Colonic mucosa (tissue), 4 donors: Measurements from ENCODE around the gene ATL1. TPM values are rescaled to one million over a fixed set of nuclear protein-coding genes. Genes with fewer than 3 reads are reported as not detected.
A peak's percentile ranks its signal among the peaks of the same experiment; 100 is the strongest.

Experiments
- DNase-seq: peaks from one replicate; pipeline ENCODE4 v3.0.0-alpha.2; 2020
- H3K27ac ChIP-seq: fragments of 200-600 bp; one replicate; pipeline ENCODE4 v1.8.0; 2021
- H3K27me3 ChIP-seq: fragments of 200-600 bp; one replicate; pipeline ENCODE4 v1.8.0; 2021
- H3K36me3 ChIP-seq: fragments of 200-600 bp; one replicate; pipeline ENCODE4 v1.8.0; 2021
- H3K4me1 ChIP-seq: fragments of 200-600 bp; one replicate; pipeline ENCODE4 v1.8.0; 2021; ENCODE audit warnings: mild to moderate bottlenecking
- H3K4me3 ChIP-seq: fragments of 200-600 bp; one replicate; pipeline ENCODE4 v1.8.0; 2021
- H3K9ac ChIP-seq, 2 donors: one replicate each; pipeline ENCODE4 v1.7.0; 2013; ENCODE audit warnings: control low read depth in 2 of 2, low read depth in 2 of 2, low read length in 2 of 2
- H3K9me3 ChIP-seq: fragments of 200-600 bp; one replicate; pipeline ENCODE4 v1.8.0; 2021
- intact Hi-C: fragments of 100-400 bp; cut with DNase I; formaldehyde crosslinking; loops from one replicate; pipeline ENCODE4 v1.14.1; 2022
- total RNA-seq, 2 donors: library from RNA; stranded (reverse); fragmentation: NEBNext Ultra II Directional in 1 of 2; extraction: Animal tissue kit (Norgen Biotek cat#: 25700) in 1 of 2; gene quantifications; one replicate each; pipeline ENCODE4 v1.2.1, GENCODE V29; 2021
- TF ChIP-seq, protein P1 (sequence below): fragments of 200-600 bp; IDR thresholded peaks from one replicate; pipeline ENCODE4 v1.8.0; 2022; ENCODE audit warnings: antibody characterized with exemption, mild to moderate bottlenecking
- donor health status: healthy.
- donor health status: DM: no; HTN: no; CAD: no.
- donor health status: DM: no; HTN: no; CAD: no.

The ATL1 gene
- total RNA-seq, 2 donors from 2014 or later, result 4.3 to 11.9 TPM

GRCh38 chr14:50594577-50595316 is 34.8 kb downstream of the ATL1 start:
- TF ChIP-seq, protein P1, sequence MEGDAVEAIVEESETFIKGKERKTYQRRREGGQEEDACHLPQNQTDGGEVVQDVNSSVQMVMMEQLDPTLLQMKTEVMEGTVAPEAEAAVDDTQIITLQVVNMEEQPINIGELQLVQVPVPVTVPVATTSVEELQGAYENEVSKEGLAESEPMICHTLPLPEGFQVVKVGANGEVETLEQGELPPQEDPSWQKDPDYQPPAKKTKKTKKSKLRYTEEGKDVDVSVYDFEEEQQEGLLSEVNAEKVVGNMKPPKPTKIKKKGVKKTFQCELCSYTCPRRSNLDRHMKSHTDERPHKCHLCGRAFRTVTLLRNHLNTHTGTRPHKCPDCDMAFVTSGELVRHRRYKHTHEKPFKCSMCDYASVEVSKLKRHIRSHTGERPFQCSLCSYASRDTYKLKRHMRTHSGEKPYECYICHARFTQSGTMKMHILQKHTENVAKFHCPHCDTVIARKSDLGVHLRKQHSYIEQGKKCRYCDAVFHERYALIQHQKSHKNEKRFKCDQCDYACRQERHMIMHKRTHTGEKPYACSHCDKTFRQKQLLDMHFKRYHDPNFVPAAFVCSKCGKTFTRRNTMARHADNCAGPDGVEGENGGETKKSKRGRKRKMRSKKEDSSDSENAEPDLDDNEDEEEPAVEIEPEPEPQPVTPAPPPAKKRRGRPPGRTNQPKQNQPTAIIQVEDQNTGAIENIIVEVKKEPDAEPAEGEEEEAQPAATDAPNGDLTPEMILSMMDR, result no peak
- H3K27ac ChIP-seq, result no peak overlapping the region
- H3K27me3 ChIP-seq, result no peaks in the 10 kb centered on the region
- H3K4me3 ChIP-seq, result no peak overlapping the region
- H3K36me3 ChIP-seq, result no peaks in the 10 kb centered on the region
- H3K4me1 ChIP-seq, result no peaks in the 10 kb centered on the region
- intact Hi-C loops, result loop anchor here (5.0 kb wide), 1 partner anchor 183 kb away; no protein-coding TSS in a partner anchor
- H3K9me3 ChIP-seq, result no peaks in the 10 kb centered on the region
- no peak for DNase-seq
- no peak overlapping the region for H3K9ac ChIP-seq

- H3K4me3 ChIP-seq, result no peak overlapping the region
- H3K36me3 ChIP-seq, result no peaks in the 10 kb centered on the region
- H3K27me3 ChIP-seq, result no peaks in the 10 kb centered on the region
- H3K9ac ChIP-seq, result no peak overlapping the region
- H3K9me3 ChIP-seq, result no peaks in the 10 kb centered on the region
- no peak overlapping the region for H3K27ac ChIP-seq
- DNase-seq, result no peak
- intact Hi-C loops, result loop anchor here (5.0 kb wide), 1 partner anchor 179 kb away; no protein-coding TSS in a partner anchor
- TF ChIP-seq, protein P1, result no peak
- H3K4me1 ChIP-seq, result no peaks in the 10 kb centered on the region
Observed at GRCh38 chr14:50598765-50599164, 38.8 kb downstream of the ATL1 start.

DNA sequence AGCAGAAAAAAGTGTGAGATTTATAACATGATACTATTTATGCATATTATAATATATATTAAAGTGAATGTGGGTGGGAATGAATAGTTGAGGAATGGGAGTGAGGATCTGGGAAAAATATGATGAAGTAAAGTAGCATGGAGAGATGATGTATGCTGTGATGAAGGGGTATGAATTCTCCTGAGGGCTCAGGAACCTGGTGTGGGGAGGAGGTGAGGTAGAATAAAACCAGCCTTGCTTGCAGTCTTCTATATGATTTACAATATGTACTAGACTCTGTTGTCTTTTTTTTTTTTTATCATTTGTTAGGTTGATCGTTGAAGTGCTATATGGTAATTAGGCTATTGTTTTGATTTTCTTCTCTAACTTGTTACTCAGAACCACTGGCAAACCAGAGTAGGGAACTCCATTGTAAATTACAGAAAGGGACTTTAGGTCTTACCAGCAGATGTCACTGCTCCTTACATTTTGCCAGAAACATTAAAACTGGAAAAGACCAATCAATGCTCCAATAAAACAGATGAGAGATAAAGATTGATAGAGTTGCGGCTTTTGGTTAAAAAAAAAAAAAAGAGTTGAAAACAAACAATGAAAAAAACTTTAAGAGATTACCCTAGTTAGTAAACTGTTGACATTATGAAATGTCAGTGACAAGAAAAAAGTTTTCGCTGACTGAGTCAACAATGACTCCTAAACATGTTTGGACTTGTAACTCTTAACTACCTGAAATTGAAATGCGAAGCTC is 39.9 kb downstream of the ATL1 start:
- Histone ChIP-seq H3K4me1 (no peaks in the 10 kb centered on the region), H3K27ac (no peak overlapping the region), H3K4me3 (no peak overlapping the region), H3K36me3 (no peaks in the 10 kb centered on the region), H3K9ac (no peak overlapping the region), H3K9me3 (no peaks in the 10 kb centered on the region), H3K27me3 (no peaks in the 10 kb centered on the region)
- no peak for DNase-seq
- TF ChIP-seq, protein P1, result peak; percentile 40
- intact Hi-C loops, result loop anchor here (5.0 kb wide), 1 partner anchor 177 kb away; no protein-coding TSS in a partner anchor

- H3K27me3 ChIP-seq, result no peaks in the 10 kb centered on the region
- H3K36me3 ChIP-seq, result no peaks in the 10 kb centered on the region
- H3K9me3 ChIP-seq, result no peaks in the 10 kb centered on the region
- DNase-seq, result no peak
- H3K27ac ChIP-seq, result no peak overlapping the region
- H3K4me3 ChIP-seq, result no peak overlapping the region
- TF ChIP-seq, protein P1, result no peak
- no peaks in the 10 kb centered on the region for H3K4me1 ChIP-seq
- intact Hi-C loops, result no loop called here
- H3K9ac ChIP-seq, result no peak overlapping the region
Observed at GRCh38 chr14:50600849-50601248, 40.9 kb downstream of the ATL1 start.

DNA sequence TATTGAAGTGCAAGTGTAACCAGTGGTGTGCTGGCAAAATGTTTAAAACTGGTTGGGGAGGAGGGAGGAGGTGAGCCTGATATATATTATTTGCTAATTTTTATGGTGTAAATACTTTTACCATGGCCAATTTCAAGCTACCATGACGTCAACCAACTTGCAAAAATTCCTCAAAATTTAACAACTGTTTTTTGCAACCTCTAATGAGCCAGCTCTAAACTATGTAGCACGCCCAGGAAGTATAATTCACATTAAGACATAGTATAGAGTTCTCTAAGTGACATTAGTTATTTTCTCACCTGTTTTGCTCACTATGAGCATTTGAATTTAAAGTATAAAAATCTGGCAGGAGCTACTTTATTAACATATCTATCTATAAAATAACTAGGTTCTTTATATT is 41.4 kb downstream of the ATL1 start:
- Histone ChIP-seq H3K4me1 (no peaks in the 10 kb centered on the region), H3K27ac (no peak overlapping the region), H3K27me3 (no peaks in the 10 kb centered on the region), H3K4me3 (no peak overlapping the region), H3K9ac (no peak overlapping the region), H3K36me3 (no peaks in the 10 kb centered on the region), H3K9me3 (no peaks in the 10 kb centered on the region)
- intact Hi-C loops, result no loop called here
- no peak for DNase-seq
- TF ChIP-seq, protein P1, result no peak
